Body of pancreas (tissue), 4 donors: Measurements from ENCODE around the gene PTPRN2. TPM values are rescaled to one million over a fixed set of nuclear protein-coding genes. Genes with fewer than 3 reads are reported as not detected.

Experiments
- ATAC-seq: fragments of 150-250 bp; one replicate; pipeline ENCODE4 v1.9.1; 2016
- DNase-seq, 4 donors: peaks; one replicate each; pipeline ENCODE4 v3.0.0-alpha.2; 2019
- H3K27ac ChIP-seq, 4 donors: fragments of 200-600 bp; sonication (generic); 1 replicate in 3 of 4; 2 replicates in 1 of 4; pipeline versions ENCODE4 v1.5.1 to v1.6.1; 2016 to 2019; ENCODE audit warnings: mild to moderate bottlenecking in 1 of 4, mixed read lengths in 1 of 4, moderate library complexity in 1 of 4
- H3K27me3 ChIP-seq, 2 donors: fragments of 200-600 bp; sonication (generic); one replicate each; pipeline ENCODE4 v1.6.0; 2016; ENCODE audit warnings: mild to moderate bottlenecking in 1 of 2
- H3K36me3 ChIP-seq, 2 donors: fragments of 200-600 bp; sonication (generic); replicated peaks in 1 of 2; 2 replicates each; pipeline ENCODE4 v1.5.1; 2016; ENCODE audit warnings: low read depth in 2 of 2; ENCODE audit not compliant: insufficient read depth in 1 of 2
- H3K4me1 ChIP-seq: fragments of 200-600 bp; sonication (generic); one replicate; pipeline ENCODE4 v1.6.0; 2016
- H3K4me3 ChIP-seq, 2 donors: fragments of 200-600 bp; sonication (generic); 1 replicate in 1 of 2; 2 replicates in 1 of 2; pipeline ENCODE4 v1.5.1; 2016 to 2019
- H3K9me3 ChIP-seq, 3 donors: fragments of 200-600 bp; sonication (generic); 1 replicate in 2 of 3; 2 replicates in 1 of 3; pipeline ENCODE4 v1.5.1; 2016
- POLR2A ChIP-seq, 3 donors: fragments of 450-650 bp; IDR thresholded peaks; one replicate each; pipeline ENCODE4 v1.6.1; 2016; ENCODE audit warnings: antibody characterized with exemption in 3 of 3, mild to moderate bottlenecking in 2 of 3
- WGBS, 2 donors: methylation state at CpG; one replicate each; pipeline ENCODE4 v1.1.5; 2017; 5-methylcytosine and 5-hydroxymethylcytosine counted together
- intact Hi-C: fragments of 100-400 bp; cut with DNase I; formaldehyde crosslinking; loops from one replicate; pipeline ENCODE4 v1.15.1; 2023
- total RNA-seq, 2 donors: library from RNA; depleted of rRNA; stranded (reverse); fragments of >200 nt; gene quantifications; one replicate each; pipeline ENCODE4 v1.1.0, GENCODE V29; 2016
- TF ChIP-seq, protein P1 (sequence below), 7 experiments: fragments of 450-650 bp in 4 of 7; fragments of 200-600 bp in 3 of 7; sonication (generic) in 3 of 7; IDR thresholded peaks; one replicate each; pipeline ENCODE4 v1.5.1; 2016 to 2019; ENCODE audit warnings: antibody characterized with exemption in 7 of 7

PTPRN2 gene
- total RNA-seq, 2 donors from 2014 or later: 31.6 to 76.1 TPM

- intact Hi-C loops: no loop called here
- no peak for ATAC-seq
- WGBS, 2 donors: 94 to 95% methylated on average over 9 to 10 of the region's 10 CpGs
These were observed 1020.0 kb downstream of the PTPRN2 start for GRCh38 chr7:157567666-157568065.

GRCh38 chr7:157566631-157567006 lies 1021.0 kb downstream of the PTPRN2 start:
- H3K9me3 ChIP-seq: no peaks in the 10 kb centered on the region
- no peak overlapping the region for H3K4me3 ChIP-seq
- H3K27ac ChIP-seq: no peak overlapping the region
- peaks cover 0 to 2% of the 10 kb centered on the region in 2 donors for H3K36me3 ChIP-seq
- DNase-seq: no peak
- H3K27me3 ChIP-seq: no peaks in the 10 kb centered on the region
- H3K4me1 ChIP-seq: no peaks in the 10 kb centered on the region
- no peak for TF ChIP-seq POLR2A (IDR thresholded peaks at IDR 0.05)
- TF ChIP-seq, protein P1, sequence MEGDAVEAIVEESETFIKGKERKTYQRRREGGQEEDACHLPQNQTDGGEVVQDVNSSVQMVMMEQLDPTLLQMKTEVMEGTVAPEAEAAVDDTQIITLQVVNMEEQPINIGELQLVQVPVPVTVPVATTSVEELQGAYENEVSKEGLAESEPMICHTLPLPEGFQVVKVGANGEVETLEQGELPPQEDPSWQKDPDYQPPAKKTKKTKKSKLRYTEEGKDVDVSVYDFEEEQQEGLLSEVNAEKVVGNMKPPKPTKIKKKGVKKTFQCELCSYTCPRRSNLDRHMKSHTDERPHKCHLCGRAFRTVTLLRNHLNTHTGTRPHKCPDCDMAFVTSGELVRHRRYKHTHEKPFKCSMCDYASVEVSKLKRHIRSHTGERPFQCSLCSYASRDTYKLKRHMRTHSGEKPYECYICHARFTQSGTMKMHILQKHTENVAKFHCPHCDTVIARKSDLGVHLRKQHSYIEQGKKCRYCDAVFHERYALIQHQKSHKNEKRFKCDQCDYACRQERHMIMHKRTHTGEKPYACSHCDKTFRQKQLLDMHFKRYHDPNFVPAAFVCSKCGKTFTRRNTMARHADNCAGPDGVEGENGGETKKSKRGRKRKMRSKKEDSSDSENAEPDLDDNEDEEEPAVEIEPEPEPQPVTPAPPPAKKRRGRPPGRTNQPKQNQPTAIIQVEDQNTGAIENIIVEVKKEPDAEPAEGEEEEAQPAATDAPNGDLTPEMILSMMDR (IDR thresholded peaks at IDR 0.05): no peak
- 97% methylated on average over 9 to 10 of the region's 10 CpGs for WGBS, 2 donors
- ATAC-seq: no peak
- intact Hi-C loops: no loop called here

More at GRCh38 chr7:157567666-157568065, 1020.0 kb downstream of the PTPRN2 start:
- DNase-seq: no peak
- no peak for TF ChIP-seq POLR2A (IDR thresholded peaks at IDR 0.05)
- TF ChIP-seq, protein P1 (IDR thresholded peaks at IDR 0.05): no peak
- no peaks in the 10 kb centered on the region for H3K9me3 ChIP-seq
- no peak overlapping the region for H3K27ac ChIP-seq
- H3K4me3 ChIP-seq: no peak overlapping the region
- peaks cover 0 to 2% of the 10 kb centered on the region in 2 donors for H3K36me3 ChIP-seq
- no peaks in the 10 kb centered on the region for H3K27me3 ChIP-seq
- no peaks in the 10 kb centered on the region for H3K4me1 ChIP-seq

- H3K36me3 ChIP-seq: peaks cover 0 to 2% of the 10 kb centered on the region in 2 donors
- no peak overlapping the region for H3K27ac ChIP-seq
- H3K27me3 ChIP-seq: no peaks in the 10 kb centered on the region
- ATAC-seq (no peak), DNase-seq (no peak)
- 87 to 90% methylated on average over 9 to 15 of the region's 15 CpGs for WGBS, 2 donors
- H3K4me3 ChIP-seq: no peak overlapping the region
- TF ChIP-seq POLR2A (IDR thresholded peaks at IDR 0.05): no peak
- TF ChIP-seq, protein P1 (IDR thresholded peaks at IDR 0.05): no peak
- intact Hi-C loops: no loop called here
- H3K9me3 ChIP-seq: no peaks in the 10 kb centered on the region
- H3K4me1 ChIP-seq: no peaks in the 10 kb centered on the region
These were observed 1021.5 kb downstream of the PTPRN2 start for GRCh38 chr7:157565981-157566630.

GRCh38 chr7:157565201-157565626 lies 1022.4 kb downstream of the PTPRN2 start:
- H3K27me3 ChIP-seq: no peaks in the 10 kb centered on the region
- ATAC-seq (no peak), DNase-seq (no peak)
- 90 to 96% methylated on average over 10 to 11 of the region's 11 CpGs for WGBS, 2 donors
- H3K9me3 ChIP-seq: no peaks in the 10 kb centered on the region
- intact Hi-C loops: no loop called here
- no peak for TF ChIP-seq POLR2A (IDR thresholded peaks at IDR 0.05)
- TF ChIP-seq, protein P1 (IDR thresholded peaks at IDR 0.05): no peak
- H3K36me3 ChIP-seq: no peaks in the 10 kb centered on the region
- no peak overlapping the region for H3K27ac ChIP-seq
- no peak overlapping the region for H3K4me3 ChIP-seq
- H3K4me1 ChIP-seq: no peaks in the 10 kb centered on the region
